ENCODE data around the gene ACVR1B. TPM values are rescaled to one million over a fixed set of nuclear protein-coding genes. Genes with fewer than 3 reads are reported as not detected.
A peak's percentile ranks its signal among the peaks of the same experiment; 100 is the strongest.

Gene ACVR1B
- total RNA-seq, 1 donor from 2014 or later: 23.6 TPM

DNA sequence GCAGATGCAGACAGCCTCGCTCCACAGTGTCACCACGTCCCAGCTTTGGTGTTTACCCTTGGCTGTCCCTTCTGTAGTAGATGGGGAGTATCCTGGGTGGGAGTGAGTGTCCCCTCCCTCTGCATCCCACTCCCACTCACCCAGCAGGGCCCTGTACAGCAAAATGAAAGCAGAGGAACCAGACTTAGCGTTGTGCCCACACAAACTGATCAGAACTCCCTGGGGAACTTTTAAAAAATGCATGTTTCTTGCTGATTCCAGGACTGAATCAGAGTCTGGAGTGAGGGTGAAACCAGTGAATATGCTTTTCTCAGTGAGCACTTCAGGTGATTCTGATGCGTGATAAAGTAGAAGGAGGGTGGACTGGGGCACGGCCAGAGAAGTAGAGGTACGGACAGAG lies 41.3 kb upstream of the ACVR1B start:
- Histone ChIP-seq H3K9me3 (no peaks in the 10 kb centered on the region), H3K4me1 (peaks cover 82% of the 10 kb centered on the region), H3K27ac (peak overlapping the region; percentile 95), H3K36me3 (peaks cover 0 to 8% of the 10 kb centered on the region in 2 donors), H3K27me3 (no peaks in the 10 kb centered on the region), H3K4me3 (peak overlapping the region in 1 of 2 donors; percentile 25)
- no peak for DNase-seq (ENCODE audit: extremely low spot score in 2 of 2)
- TF ChIP-seq POLR2AphosphoS5 (IDR thresholded peaks at IDR 0.05; ENCODE audit: insufficient read depth in 1 of 2, low read depth in 1 of 2): no peak
- TF ChIP-seq CTCF (IDR thresholded peaks at IDR 0.05): no peak
- no peak for TF ChIP-seq POLR2A (IDR thresholded peaks at IDR 0.05)
- intact Hi-C loops (cut with DNase I): no loop called here

DNA sequence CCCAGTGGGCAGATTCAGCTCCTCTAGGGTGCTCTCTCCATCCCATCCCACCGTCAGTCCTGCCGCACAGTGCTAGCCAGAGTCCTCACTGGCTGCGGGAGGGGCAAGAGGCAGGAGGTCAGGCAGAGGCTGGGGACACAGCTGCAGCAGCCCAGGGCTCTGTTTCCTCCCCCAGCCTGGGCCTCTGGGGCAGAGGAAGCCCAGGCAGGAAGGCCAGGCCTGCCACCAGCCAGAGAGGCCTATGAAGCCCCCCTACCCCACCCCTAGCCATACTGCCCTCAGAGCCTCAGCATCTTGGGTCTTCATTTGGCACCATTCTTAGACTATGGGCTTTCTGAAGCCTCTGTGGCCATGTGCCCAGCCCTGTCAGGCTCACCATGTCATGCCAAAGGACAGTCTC lies 40.8 kb upstream of the ACVR1B start:
- H3K4me3 ChIP-seq: peak overlapping the region in 1 of 2 donors; percentile 25
- no peaks in the 10 kb centered on the region for H3K27me3 ChIP-seq
- H3K9me3 ChIP-seq: no peaks in the 10 kb centered on the region
- no peak for DNase-seq (ENCODE audit: extremely low spot score in 2 of 2)
- peaks cover 0 to 11% of the 10 kb centered on the region in 2 donors for H3K36me3 ChIP-seq
- H3K4me1 ChIP-seq: peaks cover 77% of the 10 kb centered on the region
- peak overlapping the region; percentile 95 for H3K27ac ChIP-seq
- TF ChIP-seq CTCF (IDR thresholded peaks at IDR 0.05) (no peak), POLR2AphosphoS5 (IDR thresholded peaks at IDR 0.05; ENCODE audit: insufficient read depth in 1 of 2, low read depth in 1 of 2) (no peak), POLR2A (IDR thresholded peaks at IDR 0.05) (no peak)
- intact Hi-C loops (cut with DNase I): no loop called here

GRCh38 chr12:51911307-51911706 lies 40.2 kb upstream of the ACVR1B start:
- Histone ChIP-seq H3K36me3 (peaks cover 0 to 17% of the 10 kb centered on the region in 2 donors), H3K27ac (peak overlapping the region; percentile 95), H3K4me1 (peaks cover 70% of the 10 kb centered on the region), H3K27me3 (no peaks in the 10 kb centered on the region), H3K4me3 (no peak overlapping the region), H3K9me3 (no peaks in the 10 kb centered on the region)
- DNase-seq (ENCODE audit: extremely low spot score in 2 of 2): no peak
- intact Hi-C loops (cut with DNase I): no loop called here
- TF ChIP-seq CTCF (IDR thresholded peaks at IDR 0.05) (no peak), POLR2A (IDR thresholded peaks at IDR 0.05) (no peak), POLR2AphosphoS5 (IDR thresholded peaks at IDR 0.05; ENCODE audit: insufficient read depth in 1 of 2, low read depth in 1 of 2) (no peak)

- DNase-seq (ENCODE audit: extremely low spot score in 2 of 2): no peak
- Histone ChIP-seq H3K27ac (peak overlapping the region; percentile 20), H3K4me3 (no peak overlapping the region), H3K4me1 (peaks cover 63% of the 10 kb centered on the region), H3K9me3 (no peaks in the 10 kb centered on the region), H3K27me3 (no peaks in the 10 kb centered on the region), H3K36me3 (peaks cover 0 to 17% of the 10 kb centered on the region in 2 donors)
- TF ChIP-seq POLR2A (IDR thresholded peaks at IDR 0.05) (no peak), POLR2AphosphoS5 (IDR thresholded peaks at IDR 0.05; ENCODE audit: insufficient read depth in 1 of 2, low read depth in 1 of 2) (peak in 1 of 2 donors; percentile 47), CTCF (IDR thresholded peaks at IDR 0.05) (no peak)
- intact Hi-C loops (cut with DNase I): no loop called here
Measured at GRCh38 chr12:51911788-51912711, 39.4 kb upstream of the ACVR1B start.

Measured in vagina (tissue), 2 donors.